Stimulated activated CD8-positive, alpha-beta memory T cell treated with anti-CD3 and anti-CD28 coated beads, Interleukin-7, amount 100 ng/mL, for 1 hour (primary cell): Measurements from ENCODE around the gene TREX2.

Experiments used
- DNase-seq, 2 donors: peaks; one replicate each; pipeline ENCODE4 v3.0.0-alpha.2; 2020; ENCODE audit warnings: low read depth in 2 of 2

TREX2 gene, protein sequence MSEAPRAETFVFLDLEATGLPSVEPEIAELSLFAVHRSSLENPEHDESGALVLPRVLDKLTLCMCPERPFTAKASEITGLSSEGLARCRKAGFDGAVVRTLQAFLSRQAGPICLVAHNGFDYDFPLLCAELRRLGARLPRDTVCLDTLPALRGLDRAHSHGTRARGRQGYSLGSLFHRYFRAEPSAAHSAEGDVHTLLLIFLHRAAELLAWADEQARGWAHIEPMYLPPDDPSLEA

DNA sequence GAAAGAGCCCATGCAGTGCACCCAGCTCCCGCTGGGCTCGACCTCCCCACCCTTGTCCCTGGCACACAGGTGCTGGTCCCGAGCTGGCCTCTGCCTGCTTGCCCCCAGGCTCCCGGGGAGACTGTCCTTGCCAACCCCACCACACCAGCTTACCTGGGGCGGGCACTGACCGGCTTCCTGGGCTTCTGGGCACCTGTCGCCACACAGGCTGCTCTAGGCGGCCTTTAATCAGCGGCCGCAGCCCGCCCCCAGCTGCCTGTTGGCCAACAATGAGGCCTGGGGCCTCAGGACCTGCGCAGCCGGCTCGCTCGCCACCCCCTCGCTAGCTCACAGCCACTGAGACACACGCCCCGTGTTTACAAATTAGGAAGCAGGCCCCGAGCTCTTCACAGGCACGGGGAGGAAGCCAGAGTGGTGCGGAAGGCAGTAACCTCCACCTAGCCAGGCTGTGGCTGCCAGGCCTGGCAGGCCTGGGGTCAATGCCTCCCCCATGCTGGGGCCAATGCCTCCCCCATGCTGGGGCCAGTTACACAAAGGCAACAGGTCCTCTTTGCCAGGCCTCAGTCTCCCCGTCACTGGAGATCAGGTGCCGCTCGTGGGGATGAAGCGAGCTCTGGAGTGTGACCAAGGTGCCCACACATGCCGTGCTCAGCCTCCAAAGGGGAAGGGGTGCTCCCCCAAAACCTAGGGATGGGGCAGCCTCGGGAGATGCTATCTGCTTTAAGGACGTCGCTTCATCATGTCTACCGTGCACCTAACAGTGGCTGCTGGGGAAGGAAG lies at the start of gene TREX2:
Gene TREX2, minus strand, starts transcription at position 201 of the 780 bp plus-strand sequence. CDS start 626 bp downstream, outside the sequence.
- DNase-seq: no peak

DNA sequence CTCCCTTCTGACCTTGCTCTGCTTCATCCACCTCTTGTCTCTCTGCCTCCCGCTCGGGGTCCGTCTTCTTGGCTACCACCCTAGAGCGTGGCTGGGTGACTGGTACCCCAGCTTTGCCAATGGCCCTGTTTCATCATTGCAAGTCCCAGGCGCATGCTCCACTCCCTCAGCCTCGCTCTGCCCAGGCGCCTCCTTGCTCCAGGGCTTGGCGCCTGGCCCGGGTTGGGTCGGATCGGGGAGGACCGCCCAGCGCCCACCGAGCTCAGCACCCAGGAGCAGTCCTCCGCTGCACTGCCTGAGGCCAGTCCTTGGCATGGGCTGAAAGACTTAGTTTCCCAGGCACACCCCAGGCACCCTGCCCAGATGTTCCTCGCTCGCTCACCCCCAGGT lies 49.5 kb upstream of the TREX2 start:
- DNase-seq: no peak

DNA sequence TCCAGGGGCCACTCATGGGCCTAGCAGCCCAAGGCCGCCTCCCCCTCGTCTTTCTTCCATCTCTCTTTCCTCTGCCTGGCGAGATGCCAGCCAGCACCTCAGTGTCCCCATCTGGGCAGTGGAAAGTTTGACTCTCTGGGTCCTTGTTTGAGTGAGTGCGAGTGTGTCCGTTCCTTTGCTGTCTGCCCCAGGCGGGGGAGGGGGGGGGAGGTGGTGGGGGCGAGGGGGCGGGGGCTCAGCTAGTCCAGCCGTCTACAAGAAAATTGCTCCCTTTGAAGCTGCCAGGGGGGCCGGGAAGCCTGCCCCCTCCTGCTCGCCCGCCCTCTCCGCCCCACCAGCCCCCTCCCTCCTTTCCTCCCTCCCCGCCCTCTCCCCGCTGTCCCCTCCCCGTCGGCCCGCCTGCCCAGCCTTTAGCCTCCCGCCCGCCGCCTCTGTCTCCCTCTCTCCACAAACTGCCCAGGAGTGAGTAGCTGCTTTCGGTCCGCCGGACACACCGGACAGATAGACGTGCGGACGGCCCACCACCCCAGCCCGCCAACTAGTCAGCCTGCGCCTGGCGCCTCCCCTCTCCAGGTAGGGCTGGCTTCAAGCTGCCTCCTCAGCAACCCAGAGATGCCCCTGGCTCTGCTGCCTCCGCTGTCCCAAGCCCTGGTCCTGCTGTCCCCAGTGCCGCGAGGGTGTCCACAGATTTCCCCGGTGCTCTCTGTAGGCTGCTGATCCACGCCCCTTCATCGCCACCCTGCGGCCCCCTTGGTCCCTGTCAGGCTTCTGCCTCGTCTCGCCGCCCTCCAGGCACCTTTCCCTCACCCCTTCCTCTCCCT lies 48.9 kb upstream of the TREX2 start, which contains the start of gene BGN:
Gene BGN, plus strand, starts transcription at position 440 of the 821 bp plus-strand sequence. CDS start 9,652 bp downstream, outside the sequence.
- DNase-seq: no peak

DNA sequence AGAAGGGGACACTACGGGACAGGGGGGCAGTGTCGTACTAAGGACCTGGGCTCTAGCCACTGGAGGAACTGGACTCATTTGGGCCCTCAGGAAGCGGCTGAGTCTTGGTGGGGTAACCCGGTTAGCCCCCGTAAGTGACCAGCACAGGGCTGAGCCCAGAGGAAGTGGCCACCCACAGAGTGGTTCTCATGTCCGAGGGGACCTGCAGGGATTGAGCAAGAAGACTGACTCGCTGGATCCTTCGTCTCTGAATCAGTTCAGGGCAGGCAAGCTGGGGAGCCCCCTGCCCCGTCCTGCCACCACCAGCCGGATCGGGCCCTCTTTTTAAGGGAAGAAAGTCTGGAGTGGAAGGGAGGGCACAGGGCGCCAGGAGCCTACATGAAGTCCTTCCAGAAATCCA lies 48.2 kb upstream of the TREX2 start:
- no peak for DNase-seq

DNA sequence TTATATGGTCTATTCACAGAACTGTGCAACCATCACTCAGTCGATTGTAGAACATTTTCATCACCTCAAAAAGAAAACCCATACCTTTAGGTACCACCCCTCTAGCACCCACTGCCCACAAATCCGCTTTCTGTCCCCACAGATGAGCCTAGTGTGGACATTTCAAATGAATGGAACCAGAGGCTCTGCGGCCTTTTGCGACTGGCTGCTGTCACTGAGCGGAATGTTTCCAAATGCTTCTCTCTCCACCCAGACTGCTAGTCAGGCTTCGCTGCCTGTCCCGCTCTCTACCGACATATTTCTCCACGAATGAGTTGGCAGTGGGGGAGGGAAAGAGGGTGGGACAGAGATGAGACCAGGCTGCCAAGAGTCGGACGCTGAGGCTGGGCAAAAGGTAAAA lies 47.2 kb upstream of the TREX2 start:
- no peak for DNase-seq

DNA sequence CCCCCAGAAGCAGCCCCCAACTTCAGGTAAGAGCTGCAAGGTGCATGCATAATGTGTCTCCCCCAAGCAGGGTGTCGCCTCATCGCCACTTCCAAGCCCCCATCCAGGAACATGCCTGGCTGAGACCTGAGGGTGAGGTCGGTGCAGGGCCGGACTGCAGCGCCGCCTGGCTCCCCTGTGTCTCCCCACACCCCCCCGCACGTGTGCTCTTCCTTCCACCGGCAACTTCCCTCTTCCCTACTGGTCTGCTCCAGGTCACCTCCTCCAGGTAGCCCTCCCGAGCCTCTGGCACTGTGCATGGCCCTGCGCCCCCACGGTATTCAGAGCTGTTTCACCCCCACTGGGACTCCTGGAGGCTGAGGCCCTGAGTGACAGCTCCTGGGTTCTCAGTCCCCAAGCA lies 46.7 kb upstream of the TREX2 start:
- DNase-seq: no peak

DNA sequence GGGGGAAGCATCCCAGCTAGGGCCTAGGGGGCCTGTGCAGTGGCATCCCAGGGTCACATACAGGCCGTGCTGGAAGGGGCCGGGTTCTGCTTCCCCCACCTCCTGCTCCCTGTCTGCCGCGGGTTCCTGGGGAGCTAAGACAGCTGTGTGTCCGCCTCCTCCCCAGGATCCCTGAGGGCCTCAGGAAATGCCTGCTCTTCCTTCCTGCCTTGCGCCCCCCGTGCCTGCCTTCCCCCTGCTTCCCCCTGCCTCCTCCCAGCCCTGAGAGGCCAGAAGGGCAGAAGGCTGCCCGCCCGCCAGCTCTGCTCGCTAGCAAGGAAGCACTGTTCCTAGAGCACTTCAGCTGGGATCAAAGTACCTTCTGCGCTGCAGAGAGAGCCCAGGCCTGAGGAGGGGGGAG lies 46.1 kb upstream of the TREX2 start:
- DNase-seq: no peak

DNA sequence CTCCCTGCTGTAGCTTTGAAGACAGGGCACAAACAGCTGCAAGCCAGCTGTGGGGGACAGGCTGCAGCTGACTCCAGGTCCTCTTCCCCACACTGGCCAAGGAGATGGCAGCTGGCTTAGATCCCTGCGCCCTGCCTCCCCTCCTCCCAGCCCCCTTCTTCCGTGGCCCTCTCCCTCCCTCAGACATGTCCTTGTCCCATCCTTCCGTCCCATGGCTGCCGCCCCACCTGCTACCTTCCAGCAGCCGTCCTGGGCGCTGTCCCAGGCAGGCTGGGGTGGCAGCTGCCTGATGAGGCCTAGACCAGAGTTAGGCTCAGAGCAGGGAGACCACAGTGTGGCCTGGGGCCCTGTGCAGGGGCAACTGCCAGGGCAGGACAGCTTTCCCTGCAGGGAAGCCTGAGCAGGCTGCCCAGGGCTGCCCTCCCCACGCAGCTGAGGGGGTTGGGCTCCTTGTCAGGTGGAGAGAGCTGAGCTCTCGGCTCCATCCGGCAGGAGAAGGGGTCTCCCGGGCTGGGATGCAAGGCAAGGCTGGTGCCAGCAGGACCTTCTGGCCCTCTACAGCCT lies 45.6 kb upstream of the TREX2 start:
- no peak for DNase-seq

DNA sequence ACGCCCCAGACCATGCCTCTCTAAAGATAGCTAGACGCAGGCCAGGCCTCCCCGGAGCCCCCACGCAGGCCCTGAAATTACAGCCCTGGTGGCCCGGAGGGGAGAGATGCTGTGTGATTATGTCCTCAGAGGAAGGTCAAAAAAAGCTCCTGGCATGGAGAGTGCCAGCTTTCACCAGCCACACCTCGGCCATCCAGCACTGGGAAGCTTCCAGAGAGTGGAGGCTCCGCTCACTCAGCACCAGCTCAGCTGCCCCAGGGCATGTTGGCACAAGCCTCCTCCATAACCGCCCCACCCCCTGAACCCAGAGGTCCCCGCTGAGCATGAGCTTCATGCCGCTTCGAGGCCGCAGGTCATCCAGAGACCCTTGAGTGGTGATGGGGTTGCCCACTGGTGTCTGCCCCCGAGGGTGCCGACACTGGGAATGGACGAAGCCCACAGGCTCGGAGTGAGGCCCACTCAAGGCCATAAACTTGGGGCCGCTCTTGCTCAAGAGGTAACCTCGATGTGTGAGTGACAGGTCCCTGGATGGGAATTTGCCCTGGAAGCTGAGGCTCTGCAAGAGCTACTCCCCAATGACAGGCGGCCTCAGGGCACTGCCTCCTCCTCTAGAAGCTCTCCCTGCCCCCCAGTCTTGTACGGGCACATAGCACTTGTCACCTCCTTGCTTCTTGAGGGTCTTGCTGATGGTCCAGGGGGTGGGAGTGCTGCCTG lies 44.5 kb upstream of the TREX2 start:
- DNase-seq: no peak

DNA sequence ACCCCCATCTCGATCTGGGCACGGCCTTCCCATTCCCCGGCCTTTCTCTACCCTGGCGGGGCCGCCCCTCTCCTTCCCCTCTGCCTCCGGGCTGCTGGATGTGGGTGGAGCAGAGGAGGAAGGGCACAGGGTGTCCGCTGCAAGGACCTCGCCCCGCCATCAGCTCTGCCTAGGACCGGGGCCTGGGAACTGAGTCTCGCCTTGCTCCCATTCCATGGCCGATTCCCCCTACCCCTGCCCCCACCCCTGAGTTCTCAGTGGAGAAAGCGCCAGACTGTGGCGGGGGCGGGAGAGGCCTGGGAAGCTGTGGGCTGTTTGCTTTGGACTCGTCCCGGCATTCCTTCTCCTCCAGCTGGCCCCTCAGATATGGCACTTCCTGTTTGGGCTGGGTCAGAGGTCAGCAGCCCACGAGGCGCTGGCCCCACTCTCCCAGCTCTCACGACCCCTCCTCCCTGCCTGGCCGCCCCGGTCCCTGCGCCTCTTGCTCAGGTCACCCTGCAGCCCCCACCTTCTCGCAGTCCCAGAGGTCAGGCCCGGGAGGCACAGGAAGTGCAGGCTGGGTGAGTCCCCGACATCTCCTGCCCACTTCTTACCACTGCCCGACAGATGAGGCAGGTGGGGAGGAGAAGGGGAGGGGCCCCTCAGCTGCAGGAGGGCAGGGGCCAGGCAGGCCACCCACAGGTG lies 42.5 kb upstream of the TREX2 start:
- DNase-seq: no peak

DNA sequence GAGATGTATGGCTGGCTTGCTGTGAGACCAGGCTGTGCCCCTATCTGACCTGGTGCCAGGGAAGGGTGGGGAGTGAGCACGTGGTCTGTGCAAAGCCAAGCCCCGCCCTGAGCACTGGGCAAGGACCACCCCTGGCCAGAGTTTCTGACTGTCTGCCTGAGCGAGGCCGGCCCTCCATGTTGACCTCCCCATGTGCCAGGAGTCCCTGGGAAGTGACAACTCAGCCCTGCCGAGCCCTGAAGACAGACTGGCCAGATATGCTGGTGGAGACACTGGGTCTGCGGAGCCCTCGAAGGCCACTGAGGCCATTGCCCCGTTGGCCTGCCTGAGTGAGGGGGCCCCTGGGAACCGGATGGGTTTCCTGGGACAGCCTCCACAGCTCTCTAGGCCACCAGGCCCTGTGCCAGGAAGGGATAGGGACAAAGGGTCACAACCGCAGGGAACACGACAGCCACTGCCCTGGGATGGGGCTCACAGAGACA lies 41.8 kb upstream of the TREX2 start:
- no peak for DNase-seq

DNA sequence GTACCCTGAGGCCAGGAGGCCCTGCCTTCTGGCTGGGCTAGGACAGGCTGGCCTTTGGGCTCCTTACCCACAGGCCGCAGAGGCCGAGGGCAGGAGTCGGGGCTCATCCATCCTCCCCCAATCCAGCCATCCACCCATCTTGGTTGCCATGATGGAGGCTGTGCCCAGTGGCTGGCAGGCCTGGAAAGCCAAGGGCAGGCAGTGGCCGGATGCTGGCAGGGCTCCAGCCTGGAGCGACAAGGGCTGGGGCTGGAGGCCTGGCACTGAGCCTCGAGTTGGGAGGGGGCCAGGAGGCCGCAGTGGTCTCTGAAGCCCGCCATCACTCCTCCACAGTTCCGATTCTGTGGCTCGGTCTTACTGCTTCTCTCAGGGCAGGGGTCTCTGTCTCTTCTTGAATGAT lies 40.3 kb upstream of the TREX2 start:
- no peak for DNase-seq

DNA sequence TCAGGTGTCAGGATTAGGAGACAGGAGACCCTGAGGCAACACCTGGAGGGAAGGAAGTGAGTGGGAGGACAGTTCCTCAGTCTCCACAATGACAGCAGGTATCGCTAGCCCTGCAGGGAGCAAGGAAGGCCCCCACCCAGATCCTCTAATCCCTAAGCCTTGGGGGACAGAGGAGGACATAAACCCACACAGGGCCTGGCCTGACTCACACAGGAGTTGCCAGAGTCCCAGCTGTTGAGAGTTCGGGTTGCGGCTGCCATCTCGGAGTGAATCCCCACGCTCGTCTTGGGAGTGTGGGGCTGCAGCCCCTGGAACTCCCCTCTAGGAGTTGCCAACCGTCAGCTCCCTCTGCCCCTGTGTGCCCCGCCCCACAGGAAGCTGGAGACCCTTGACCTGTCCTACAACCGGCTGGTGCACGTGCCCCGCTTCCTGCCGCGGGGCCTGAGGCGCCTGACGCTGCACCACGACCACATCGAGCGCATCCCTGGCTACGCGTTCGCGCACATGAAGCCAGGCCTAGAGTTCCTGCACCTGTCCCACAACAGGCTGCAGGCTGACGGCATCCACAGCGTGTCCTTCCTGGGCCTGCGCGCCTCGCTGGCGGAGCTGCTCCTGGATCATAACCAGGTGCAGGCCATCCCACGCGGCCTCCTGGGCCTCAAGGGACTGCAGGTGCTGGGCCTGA lies 39.7 kb upstream of the TREX2 start:
- DNase-seq: no peak

DNA sequence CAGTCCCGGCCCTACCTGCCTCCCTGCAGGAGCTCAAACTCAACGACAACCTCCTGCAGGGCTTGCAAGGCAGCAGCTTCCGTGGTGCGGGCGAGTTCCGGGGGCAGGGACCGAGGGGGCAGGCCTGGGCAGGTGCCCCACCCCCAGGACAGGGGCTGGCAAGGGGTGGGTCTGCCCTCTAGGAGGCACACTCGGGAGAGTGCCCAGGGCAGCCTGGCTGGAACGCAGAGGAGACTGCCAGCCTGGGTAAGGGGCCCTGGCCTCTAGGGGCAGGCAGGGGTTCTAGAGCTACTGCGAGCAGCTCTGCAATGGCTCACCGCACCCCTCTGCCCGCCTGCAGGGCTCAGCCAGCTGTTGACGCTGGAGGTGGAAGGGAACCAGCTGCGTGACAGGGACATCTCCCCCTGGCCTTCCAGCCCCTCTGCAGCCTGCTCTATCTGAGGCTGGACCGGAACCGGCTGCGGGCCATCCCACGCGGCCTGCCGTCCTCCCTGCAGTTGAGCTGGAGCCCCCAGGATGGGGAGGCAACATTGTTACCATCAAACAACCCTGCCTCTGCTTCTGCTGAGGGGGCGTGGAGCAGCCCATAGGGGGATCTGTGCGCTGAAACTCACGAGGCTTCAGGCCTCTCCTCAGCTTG lies 36.6 kb upstream of the TREX2 start:
- DNase-seq: no peak

DNA sequence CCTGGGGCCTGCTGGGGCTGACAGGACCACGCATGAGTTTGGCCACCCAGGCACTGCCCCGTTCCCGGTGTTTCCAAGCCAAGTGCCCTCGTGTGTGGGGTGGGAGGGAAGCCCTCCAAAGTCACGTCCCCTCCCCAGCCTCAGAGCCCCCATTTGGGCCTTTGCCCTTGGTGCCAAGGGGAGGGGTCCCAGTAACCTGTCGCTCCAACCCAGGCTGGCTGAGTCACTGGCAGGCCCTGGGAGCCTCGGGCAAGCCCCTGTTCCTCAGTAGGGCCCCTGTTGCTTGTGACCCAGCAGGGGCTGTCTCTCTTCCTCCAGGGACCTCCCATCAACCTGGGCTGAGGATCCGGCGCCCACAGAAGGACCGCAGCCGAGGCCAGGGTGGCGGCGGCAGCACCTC lies 35.2 kb upstream of the TREX2 start:
- DNase-seq: no peak

DNA sequence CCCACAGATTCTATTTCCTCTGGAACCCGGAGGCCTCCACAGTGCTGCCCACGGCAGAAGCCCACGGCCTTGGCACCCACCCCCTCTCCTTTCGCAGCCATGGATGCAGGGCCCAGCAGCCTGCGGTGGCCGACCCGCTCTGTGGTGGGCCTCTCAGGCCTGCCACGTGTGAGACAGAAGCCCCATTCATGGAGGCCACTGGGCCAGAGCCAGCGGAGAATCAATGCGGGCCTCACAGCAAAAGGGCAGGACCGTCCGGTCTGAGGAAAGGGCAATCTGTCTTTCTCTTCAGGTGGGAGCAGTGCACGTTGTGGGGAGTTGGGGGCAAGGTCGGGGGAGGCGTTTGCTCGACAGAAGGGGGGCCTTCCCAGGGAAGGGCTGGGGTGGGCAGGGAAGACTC lies 32.9 kb upstream of the TREX2 start:
- no peak for DNase-seq

DNA sequence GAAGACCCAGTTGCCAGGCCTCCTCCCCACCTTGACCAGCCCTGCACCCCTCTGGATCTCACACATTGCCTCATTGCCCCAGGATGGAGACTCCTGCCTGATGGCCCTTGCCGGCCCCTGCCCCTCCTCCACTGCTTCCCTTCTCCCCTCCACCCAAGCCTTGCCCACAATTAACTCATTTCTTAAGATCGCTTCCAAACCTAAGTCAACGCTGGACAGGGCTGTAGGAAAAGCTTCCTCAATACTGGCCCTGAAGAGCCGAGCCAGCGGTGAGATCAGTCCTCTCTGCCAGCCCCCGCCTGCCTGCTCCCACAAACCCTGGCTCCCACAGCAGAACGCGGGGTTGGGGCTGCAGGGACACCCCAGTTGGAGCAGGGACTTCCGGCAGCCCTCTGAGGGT lies 32.0 kb upstream of the TREX2 start:
- no peak for DNase-seq

DNA sequence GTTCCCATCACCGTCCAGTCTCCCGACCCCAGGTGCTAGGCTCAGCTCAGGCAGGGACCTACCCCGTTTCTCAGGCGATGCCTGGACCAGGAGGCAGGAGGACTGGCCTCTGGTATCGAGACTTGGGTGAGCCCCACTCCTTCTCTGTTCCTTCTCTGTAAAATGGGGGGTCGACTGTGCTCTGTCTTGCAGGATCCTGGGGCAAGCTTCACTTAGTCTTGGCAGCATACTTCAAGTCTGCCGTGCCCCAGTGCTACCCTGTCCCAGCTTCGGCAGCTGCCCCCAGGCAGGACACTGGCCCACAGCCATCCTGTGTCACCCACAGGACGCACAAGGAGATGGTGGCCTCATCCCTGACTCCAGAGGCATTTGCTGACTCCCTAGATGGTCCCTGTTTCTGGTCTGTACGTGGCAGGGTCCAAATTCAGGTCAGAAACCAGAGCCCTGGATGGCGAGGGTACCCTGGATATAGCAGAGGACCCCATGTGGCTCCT lies 31.6 kb upstream of the TREX2 start:
- DNase-seq: no peak

DNA sequence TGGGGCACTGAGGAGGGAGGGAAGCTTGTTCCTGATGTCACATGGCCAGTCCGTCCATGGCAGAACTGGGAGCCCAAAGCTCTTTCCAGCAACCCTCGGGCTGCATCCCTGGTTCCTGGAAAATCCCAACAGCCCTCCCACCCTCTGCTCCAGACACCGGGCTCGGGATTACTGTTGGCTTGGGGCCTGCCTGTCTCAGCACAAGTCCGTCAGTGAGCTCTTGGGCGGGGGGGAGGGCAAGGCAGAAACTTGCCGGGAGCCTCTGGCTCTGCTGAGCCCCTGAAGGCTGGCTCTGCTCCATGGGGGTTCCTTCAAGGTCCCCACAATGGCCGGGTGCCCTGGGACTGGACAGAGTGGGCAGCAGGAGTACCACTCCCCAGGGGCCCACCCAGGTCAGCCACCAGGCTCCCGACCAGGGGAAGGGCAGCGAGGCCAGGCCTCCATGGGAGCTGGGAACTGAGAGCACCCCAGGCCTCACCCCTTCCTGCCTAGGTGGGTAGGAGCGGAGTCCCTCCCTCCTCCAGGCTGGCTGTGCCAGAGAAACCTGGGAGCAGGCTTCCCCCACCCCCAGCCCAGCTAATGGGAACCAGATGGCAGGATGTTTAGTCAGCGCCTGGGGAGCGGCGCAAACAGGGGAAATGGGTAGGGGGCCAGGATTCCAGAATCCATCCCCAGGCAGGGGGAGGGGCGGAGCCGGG lies 31.0 kb upstream of the TREX2 start:
- no peak for DNase-seq
